Hypothalamus (tissue), 51 donors: ENCODE data around the gene MATN4.

Experiments
- DNase-seq, 51 donors: peaks; one replicate each; lab custom pipeline; 2025; lab: John Stamatoyannopoulos, UW

The MATN4 gene

DNA sequence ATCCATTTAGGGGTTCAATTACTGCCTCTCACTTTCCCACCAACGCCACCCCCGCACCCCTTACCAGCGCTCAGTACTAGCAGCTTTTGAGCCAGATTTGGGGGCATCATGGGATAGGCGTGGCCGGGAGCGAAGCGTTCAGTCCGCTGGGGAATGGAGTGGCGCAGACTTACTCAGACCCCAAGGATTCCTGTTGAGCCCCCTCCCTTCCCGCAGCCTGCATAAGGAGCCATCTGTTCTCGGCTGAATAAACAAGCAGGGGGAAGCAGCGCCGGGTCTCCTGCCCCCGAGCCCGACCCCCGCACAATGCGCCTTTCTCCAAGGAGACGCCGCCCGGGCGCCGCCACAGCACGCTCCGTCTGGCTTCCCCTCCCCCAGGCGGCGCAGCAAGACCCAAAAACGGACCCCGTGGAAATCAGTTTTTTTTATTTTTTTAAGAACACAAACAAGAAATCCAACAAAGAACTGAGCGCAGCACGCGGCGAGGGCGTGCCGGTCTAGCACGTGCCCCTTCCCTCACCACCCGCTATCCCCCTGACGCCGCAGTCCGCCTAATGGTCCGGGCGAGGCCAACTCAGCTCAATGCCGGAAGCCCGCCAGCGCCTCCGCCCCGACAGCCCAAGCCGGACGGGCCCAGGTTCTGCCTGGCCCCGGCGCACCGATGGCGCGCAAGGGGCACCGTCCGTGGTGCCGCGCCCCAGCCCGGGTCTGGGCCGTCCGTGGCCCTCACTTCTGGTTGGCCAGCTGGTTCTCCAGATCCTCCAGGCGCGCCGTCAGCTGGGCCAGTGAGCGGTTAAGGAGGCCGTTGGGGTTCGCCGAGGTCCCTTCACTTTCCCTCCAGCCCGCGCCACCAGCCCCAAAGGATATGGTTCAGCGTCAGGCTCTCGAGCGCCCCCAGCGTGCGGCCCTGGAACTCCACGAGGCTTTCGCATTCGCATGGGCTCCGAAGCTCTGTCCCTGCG is 14.8 kb downstream of the MATN4 start:
- peak in 44 of 51 donors; percentile 4 to 78 (median 50) for DNase-seq

DNA sequence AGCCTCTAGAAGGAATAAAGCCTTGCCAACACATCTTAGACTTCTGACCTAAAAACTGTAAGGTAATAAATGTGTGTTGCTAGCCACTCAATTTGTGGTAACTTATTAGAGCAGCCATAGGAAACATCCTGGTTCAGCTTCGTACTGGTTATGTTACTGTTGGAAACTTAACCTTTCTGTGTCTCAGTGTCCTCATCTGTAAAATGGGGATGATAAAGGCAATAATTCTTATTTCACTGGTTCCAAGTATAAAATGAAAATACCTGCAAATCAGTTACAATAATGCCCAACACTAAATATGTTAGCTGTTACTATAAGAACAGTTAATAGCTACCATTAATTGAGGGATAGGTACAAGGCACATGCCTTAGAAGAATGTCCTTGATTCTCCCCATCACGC is 15.8 kb downstream of the MATN4 start:
- no peak for DNase-seq

DNA sequence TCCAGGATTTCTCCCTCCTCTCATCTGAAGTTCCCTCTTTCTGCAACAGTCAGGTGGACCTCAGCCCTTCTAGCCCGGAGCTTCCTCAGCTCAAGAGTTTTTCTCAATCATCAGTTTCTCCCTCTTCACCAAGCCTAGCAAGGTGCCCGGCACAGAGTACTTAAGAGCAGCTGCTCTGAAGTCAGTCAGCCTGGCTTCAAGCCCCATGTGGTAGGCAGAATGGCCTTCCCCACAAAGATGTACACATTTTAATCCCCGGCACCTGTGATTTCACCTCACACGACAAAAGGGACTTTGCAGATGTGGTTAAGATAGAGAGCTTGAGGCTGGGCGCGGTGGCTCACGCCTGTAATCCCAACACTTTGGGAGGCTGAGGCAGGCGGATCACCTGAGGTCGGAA is 16.6 kb downstream of the MATN4 start:
- no peak for DNase-seq

DNA sequence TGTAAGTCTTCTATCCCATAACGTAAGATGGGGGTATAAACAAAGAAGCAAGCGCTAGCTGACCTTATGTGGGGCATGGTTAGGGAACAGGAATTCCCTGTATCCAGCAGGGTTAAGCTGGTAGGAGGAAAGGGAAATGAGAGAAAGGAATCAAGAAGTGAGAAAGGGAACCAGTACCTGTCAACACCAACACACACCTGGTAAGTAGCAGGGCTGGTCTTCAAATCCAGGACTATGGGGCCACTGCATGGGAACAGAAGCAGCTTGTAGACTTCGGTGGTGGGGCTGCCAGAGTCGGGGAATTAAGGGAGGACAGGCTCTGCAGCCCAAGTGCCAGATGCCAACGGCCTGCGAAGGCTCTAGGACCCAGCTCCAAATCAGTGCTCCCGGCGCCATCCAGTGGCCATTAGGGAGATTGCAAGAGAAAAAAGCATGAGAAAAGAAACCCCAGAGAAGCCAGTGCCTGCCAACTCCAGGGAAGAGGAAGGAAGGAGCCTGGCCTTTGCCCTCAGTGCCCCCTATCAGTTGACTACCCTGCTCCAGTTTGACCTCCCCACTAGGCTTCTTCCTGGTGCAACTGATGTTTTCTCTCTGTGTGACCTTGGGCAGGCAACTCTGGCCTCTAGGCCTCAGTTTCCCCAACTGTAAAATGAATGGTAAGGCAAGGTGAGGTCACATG is 17.3 kb downstream of the MATN4 start:
- DNase-seq: peak in 45 of 51 donors; percentile 7 to 84 (median 57)

DNA sequence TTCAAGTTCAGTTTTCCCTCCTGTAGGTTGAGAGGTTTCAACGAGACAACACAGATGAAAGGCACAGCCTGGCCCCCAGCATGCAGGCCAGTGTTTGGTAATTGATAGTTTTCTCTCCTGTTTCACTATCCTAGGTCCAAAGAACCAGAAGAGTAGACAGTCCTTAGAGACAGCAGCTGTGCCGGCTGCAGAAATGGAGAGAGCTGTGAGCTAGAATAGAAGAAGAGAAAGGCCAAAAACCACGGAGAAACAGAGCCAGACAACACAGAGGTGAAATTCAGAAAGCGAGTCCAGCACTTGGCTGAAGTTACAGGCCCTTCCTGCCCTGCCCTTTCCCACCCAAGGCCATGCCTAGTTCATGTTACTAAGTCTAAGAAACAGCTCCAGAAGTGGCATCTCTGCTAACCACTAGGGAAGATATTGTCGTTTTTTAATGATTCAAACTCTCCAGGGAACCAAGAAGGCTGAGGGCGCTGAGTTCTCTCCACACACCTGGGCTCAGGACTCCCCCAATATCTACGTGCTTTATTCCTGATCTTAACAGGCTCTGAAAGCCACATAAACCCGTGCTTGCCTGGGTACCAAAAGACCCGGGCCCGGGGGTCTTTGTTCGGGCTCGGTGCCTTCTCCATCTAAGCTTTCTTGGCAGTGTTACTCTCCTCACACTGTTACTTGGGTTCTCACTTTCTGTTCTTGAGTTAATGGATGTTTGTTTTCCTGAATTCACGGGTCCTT is 18.0 kb downstream of the MATN4 start:
- no peak for DNase-seq

DNA sequence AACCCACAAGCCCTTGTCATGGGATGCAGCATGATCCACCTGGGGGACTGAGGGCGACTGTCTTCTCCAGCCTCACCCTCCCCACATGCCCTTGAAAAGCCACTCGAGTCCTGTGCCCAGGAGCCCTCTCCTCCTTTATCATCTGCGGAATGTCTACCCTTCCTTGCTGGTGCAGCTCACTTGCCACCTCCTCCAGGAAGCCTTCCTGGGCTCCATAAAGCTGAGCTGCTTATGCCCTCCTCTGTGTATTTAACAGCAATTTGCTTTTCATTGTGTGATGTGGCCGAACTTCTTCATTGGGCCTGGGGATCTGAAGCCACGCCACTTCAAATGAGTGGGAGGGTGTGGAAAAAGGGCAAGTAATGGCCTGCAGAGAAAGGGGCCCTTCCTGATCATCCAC is 19.2 kb downstream of the MATN4 start:
- no peak for DNase-seq

DNA sequence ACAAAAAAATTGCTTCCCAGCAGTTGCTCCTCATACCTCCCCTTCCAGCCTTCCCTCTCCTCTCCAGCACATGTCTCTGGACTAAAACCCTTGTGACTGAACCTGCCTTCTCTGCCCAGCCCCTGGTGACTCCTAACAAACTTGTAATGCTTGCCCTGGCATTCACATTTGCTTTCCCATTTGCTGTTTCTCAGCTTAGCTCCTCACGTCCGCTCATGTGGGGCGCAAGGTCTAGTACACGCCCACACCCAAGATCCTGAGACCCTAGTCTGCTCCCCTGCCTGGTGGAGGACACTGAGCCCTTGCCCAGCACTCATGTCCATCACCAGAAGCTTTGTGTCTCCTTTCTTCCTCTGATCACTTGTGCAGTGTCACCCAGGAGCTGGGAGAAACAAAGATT is 19.7 kb downstream of the MATN4 start:
- no peak for DNase-seq

DNA sequence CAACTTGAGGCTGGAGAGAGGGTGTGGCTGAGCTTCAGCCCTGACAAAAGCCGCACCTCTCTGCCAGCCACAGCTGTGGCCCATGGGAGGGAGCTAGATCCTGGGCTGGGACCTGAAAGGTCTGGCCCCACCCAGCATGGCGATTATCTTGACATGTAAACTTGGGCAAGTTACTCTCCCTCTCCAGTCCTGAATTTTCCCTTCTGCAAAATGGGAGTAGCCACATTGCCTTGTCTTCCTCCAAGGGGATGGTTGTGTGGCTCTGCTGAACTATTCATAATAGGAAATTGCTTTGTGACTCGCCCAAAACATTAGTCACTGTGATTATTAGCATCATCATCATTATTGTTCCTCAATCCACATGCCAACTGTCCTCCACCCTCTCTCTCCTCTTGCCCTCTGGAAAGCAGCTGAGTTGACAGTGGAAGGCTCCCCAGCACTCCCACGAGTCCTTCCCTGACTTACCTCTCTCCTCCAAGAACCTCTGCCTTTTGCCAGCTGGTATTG is 24.5 kb downstream of the MATN4 start:
- no peak for DNase-seq

DNA sequence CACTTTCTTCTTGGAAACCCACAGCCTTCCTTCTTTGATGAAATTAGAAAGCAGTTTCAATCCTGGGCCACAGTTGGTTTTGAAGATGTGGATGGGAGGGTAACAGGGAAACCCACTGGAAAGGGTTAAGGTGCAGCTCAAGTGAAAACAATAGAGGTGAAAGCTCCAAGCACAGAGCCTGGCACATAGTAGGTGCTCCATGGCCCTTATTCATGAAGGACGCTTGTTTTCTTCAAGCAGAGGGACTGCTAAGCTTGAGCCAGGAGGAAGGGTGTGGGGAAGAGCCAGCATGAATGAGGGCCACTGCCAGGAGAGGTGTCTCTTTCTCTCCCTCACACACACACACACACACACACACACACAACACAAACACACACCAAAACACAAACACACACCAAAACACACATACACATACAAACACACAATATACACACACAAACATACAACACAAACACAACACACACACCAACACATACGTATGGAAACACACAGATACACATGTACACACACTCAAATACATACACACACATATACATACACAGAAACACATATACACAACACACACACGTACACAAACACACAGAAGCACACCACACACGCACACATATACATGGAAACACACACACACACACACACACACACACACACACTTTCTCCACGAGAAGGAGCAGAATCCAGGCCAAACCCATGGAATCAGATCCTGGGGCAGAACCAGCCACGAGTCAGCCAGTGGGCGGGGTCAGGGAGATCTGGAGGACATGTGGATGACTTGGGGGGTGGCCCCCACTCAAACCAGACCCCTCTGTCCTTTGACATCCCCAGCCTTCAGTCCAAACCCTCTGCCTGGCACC is 25.2 kb downstream of the MATN4 start:
- DNase-seq: no peak

DNA sequence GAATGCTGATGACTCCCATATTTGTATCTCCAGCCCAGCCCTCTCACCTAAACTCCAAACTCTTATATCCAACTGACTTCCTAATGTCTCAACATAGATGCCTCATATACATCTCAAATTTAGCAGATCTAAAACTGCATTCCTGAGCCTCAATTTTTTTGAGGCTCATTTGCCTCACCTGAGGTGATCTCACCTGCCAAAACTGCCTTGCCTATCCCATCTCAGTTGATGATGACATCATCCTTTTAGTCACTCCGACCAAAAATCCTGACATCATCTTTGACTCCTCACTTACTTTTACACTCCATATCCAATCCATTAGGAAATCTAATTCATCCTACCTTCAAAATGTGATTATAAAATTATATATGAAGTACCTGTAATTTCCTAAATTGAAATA is 28.1 kb downstream of the MATN4 start:
- DNase-seq: no peak

DNA sequence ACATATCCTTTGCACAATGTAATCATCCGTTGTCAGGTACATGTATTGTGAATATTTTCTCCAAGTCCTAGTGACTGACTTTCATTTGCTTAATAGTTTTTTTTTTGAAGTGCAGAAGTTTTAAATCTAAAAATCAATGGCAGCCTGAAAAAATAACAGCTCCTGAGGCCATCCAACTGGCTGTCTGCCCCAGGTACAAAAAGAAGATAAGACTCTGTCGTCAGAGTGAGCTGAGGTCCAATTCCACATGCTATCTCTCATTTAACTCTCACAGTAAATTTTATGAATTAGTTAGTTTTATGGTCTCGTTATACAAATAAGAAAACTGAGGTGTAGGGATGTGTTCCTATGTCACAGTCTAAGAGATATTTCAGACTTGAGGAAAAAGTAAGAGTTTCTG is 32.8 kb downstream of the MATN4 start:
- DNase-seq: no peak

DNA sequence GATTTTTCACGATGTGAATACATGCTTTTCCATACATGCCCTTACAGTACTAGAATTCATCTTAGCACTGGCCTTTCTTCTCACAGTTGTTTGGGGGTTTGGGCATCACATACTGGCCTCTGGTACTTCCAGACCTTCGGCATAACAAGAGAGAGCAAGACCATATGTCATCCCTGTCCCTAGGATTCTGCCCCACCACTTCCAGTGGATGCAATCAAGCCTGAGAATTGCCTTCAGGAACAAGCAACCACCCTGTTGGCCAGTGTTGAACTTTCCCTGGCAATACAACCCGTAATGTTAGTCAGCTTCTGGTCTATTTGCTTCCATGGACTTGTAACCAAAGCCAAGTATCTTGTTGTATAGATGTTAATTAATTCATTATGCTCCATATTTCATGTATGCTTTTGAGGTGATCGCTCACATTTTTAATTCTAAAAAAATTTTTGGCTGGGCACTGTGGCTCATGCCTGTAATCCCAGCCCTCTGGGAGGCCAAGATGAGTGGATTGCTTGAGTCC is 38.3 kb downstream of the MATN4 start:
- DNase-seq: no peak

DNA sequence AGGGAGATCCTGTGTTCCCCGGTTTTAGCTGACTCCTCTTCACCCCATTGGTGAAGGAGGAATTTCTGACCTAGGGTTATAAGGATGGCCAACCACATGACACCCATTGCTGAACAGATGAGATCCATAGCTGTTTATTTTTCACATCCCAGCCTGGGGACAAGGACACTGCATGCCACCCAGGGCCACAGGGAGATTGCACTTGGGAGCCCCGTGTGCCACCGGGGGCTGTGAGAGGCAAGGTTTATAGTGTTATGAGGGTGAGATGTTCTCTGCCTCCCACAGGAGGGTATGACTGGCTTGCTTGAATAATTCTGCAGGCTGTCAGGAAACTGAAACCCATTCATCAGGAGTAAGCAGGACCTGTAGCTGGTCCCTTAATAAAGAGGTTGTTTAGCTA is 39.0 kb downstream of the MATN4 start:
- DNase-seq: no peak

DNA sequence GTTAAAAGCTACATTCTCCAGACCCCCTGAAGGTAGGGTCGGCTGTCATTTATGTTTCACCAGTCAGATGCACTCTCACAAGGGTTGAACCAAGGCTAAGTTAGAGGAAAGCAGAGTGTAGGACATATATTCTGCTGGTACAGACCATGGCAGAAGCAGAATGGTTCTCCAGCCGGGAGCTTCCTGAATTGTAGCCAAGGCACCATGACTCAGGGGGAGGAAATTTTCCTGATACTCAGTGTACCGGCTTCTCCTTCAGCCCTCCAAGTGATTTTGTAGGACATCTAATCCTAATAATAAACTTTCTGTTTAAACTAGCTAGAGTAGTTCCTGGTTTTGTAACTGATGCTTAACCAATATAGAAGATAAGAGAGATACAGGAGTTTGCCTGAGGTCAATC is 39.6 kb downstream of the MATN4 start:
- no peak for DNase-seq

DNA sequence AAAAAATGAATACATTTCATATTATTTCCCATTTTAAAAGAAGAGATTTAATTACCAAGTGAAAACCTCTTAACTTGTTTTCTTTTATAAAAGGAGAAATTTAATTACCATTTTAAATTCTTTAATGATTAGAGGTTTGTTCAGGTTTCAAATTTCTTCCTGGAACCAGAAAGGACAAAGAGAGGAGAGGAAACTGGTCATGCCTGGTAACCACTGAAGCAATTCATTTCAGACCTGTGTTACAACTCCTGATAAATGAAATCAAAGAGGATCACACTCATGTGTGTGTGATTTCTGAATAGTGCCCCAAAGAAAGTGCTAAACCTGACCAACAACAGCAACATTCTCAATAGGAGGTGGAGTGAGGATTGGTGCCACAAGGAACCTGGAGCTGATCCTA is 41.1 kb downstream of the MATN4 start:
- no peak for DNase-seq

DNA sequence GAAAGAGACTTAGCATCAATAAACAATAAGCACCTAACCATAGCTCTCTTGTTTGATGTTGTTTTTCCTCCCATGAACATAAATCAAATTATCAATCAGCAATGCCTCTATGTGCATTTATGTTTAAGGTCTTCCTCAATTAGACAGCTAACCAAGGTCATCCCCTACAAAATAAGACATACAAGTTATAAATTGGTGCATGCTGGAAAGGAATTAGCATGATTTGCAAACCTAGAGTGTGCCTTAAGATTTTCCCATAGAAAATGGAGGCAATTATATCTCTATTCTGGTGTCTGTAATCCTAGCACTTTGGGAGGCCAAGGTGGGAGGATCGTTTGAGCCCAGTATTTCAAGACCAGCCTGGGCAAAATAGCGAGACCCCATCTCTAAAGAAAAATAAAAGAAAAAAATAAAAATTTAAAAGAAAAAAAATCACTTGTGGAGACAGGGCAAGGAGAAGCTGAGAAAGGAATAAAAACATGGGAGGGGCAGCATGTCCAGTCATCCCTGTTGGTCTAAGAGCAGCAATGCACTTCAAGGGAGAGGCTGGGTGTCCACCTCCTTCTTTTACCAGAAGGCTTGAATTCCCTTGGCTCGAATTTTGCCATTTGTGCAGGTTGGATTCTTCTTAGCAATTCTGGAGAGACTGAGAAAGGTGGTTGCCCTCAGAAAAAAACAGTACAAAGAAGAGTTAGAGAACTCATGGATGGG is 44.4 kb downstream of the MATN4 start:
- DNase-seq: no peak

DNA sequence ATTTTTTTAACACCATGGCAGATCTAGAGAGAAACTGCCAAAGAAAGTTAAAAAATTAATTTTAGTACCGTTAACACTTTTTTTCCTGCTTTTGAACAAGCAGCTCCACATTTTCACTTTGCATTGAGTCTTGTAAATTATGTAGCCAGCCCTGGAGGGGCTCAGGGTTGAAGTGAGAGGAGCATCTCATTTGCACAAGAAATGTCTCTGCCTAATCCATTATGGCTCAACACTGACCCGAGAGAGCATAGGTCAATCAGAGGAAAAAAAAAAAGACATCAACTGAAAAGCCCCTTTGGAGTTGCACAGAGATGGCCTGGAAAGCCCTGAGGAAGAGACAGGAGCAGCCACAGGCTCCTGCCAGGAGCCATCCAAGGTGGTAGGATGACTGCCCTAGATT is 49.4 kb downstream of the MATN4 start:
- no peak for DNase-seq

DNA sequence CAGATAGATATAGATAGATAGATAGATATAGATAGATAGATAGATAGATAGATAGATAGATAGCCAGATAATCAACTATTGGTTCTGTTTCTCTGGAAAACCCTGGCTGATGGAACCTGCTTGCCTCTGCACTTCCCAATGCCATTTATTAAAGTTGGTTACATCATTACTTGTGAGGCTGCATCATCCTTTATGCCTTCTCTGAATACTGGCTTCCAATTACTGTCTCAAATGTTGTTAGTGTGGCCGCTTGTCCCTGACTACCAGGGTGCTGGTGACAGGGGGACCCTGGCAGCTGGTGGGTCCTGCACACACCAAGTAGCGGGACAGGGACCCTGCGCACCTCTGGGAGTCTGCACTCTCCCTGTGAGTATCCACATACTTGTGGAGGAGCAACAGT is 49.8 kb downstream of the MATN4 start:
- no peak for DNase-seq

DNA sequence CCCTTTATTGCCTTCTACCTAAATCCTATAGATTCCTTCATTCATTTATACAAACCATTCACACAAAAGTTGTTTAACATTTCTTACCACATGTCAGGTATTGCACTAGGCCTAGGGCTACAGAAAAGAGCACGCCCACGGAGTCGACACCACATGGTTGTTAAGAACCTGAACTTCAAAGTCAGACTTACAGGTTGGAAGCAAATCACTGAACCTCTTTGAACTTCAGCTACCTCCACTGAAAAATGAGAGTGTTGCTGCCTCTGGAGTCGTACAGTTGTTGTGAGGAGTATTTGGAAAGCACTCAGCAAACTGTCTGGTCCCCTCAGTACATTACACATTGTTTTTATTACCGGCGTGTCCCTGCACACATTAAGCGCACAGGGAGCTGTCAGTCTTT is 50.4 kb downstream of the MATN4 start:
- DNase-seq: no peak
